T-cell (primary cell): ENCODE results near the gene STRN3. TPM values are rescaled to one million over a fixed set of nuclear protein-coding genes. Genes with fewer than 3 reads are reported as not detected.
"Not testable (repeated sequence)": the region's sequence is repeated elsewhere in the genome, so short reads cannot be mapped to it uniquely, and the experiment has no call there.

ENCODE experiments used
- ATAC-seq, 4 experiments: fragments of 200-7000 bp in 3 of 4; fragments of 150-1000 bp in 1 of 4; cut with Tn5 transposase; replicated peaks in 1 of 4; 1 replicate in 3 of 4; 2 replicates in 1 of 4; pipeline ENCODE4 v1.10.0; 2021; ENCODE audit warnings: moderate library complexity in 3 of 4, mild to moderate bottlenecking in 2 of 4, moderate number of reproducible peaks in 1 of 4
- CTCF ChIA-PET, 2 donors: fragments of 300-600 bp; sonication (Branson Sonifier 250); formaldehyde crosslinking; loops; one replicate each; lab custom pipeline; 2022; ENCODE audit warnings: antibody characterized with exemption in 2 of 2; lab: Charles Lee
- POLR2A ChIA-PET, 2 donors: fragments of 300-600 bp; sonication (Branson Sonifier 250); formaldehyde crosslinking; loops; one replicate each; lab custom pipeline; 2022; ENCODE audit warnings: antibody characterized with exemption in 2 of 2; lab: Charles Lee
- DNase-seq, 35 experiments: peaks; one replicate each; pipeline versions ENCODE4 v3.0.0 to v3.0.0-alpha.2; 2013 to 2023
- H3K27ac ChIP-seq: one replicate; pipeline ENCODE4 v1.5.1; 2013; ENCODE audit warnings: low read length
- H3K27me3 ChIP-seq, 2 experiments: replicated peaks in 1 of 2; 1 replicate in 1 of 2; 2 replicates in 1 of 2; pipeline versions ENCODE4 v1.6.1 to v1.7.0; 2013; ENCODE audit warnings: low read length in 1 of 2, mixed read lengths in 1 of 2; ENCODE audit not compliant: control insufficient read depth in 2 of 2, insufficient read depth in 2 of 2; ENCODE audit errors: extremely low read depth in 1 of 2
- H3K36me3 ChIP-seq, 2 donors: 1 replicate in 1 of 2; 2 replicates in 1 of 2; pipeline versions ENCODE4 v1.6.1 to v1.7.0; 2013; ENCODE audit warnings: low read length in 1 of 2; ENCODE audit not compliant: control insufficient read depth in 2 of 2, insufficient read depth in 1 of 2; ENCODE audit errors: extremely low read depth in 1 of 2
- H3K4me1 ChIP-seq, 2 experiments: 1 replicate in 1 of 2; 2 replicates in 1 of 2; pipeline versions ENCODE4 v1.6.1 to v1.7.0; 2013; ENCODE audit warnings: low read length in 2 of 2, mixed read lengths in 1 of 2; ENCODE audit not compliant: insufficient read depth in 2 of 2, control insufficient read depth in 1 of 2; ENCODE audit errors: extremely low read depth in 1 of 2
- H3K4me3 ChIP-seq, 2 donors: 1 replicate in 1 of 2; 2 replicates in 1 of 2; pipeline versions ENCODE4 v1.5.1 to v1.7.0; 2013; ENCODE audit warnings: mild to moderate bottlenecking in 2 of 2, low read length in 1 of 2, moderate library complexity in 1 of 2; ENCODE audit not compliant: control insufficient read depth in 1 of 2; ENCODE audit errors: extremely low read depth in 1 of 2
- H3K9me3 ChIP-seq: 2 replicates; pipeline ENCODE4 v1.7.0; 2013
- H3K27ac Mint-ChIP-seq, 2 donors: one replicate each; pipeline ENCODE4 v1.8.0; 2020 to 2021; ENCODE audit warnings: mild to moderate bottlenecking in 2 of 2, mixed read lengths in 2 of 2
- H3K27me3 Mint-ChIP-seq, 2 donors: one replicate each; pipeline ENCODE4 v1.8.0; 2021 to 2022; ENCODE audit warnings: mixed read lengths in 2 of 2
- H3K36me3 Mint-ChIP-seq: one replicate; pipeline ENCODE4 v1.8.0; 2021; ENCODE audit warnings: mixed read lengths
- H3K4me1 Mint-ChIP-seq, 3 donors: one replicate each; pipeline ENCODE4 v1.8.0; 2020 to 2022; ENCODE audit warnings: mixed read lengths in 3 of 3, mild to moderate bottlenecking in 1 of 3
- H3K4me3 Mint-ChIP-seq, 3 donors: one replicate each; pipeline ENCODE4 v1.8.0; 2020 to 2022; ENCODE audit warnings: mild to moderate bottlenecking in 3 of 3, mixed read lengths in 3 of 3, moderate library complexity in 3 of 3
- H3K9me3 Mint-ChIP-seq, 3 donors: one replicate each; pipeline ENCODE4 v1.8.0; 2020 to 2022; ENCODE audit warnings: mixed read lengths in 3 of 3
- WGBS: methylation state at CpG from one replicate; pipeline ENCODE4 v1.1.5; 2013; ENCODE audit warnings: missing lambda C conversion rate; ENCODE audit not compliant: insufficient coverage; 5-methylcytosine and 5-hydroxymethylcytosine counted together
- total RNA-seq, 35 experiments: library from RNA in 6 of 35; stranded (reverse) in 6 of 35; fragments of 120-200 nt in 1 of 35; gene quantifications; one replicate each; pipeline versions ENCODE4 v1.2.1 to v1.2.4 and lab custom pipeline; 2013 to 2026

STRN3 gene
- total RNA-seq, 5 donors from 2014 or later (not counting 1 experiment from before 2014, with no cell fraction given) = 18.4 to 31.4 (median 21.5) TPM

DNA sequence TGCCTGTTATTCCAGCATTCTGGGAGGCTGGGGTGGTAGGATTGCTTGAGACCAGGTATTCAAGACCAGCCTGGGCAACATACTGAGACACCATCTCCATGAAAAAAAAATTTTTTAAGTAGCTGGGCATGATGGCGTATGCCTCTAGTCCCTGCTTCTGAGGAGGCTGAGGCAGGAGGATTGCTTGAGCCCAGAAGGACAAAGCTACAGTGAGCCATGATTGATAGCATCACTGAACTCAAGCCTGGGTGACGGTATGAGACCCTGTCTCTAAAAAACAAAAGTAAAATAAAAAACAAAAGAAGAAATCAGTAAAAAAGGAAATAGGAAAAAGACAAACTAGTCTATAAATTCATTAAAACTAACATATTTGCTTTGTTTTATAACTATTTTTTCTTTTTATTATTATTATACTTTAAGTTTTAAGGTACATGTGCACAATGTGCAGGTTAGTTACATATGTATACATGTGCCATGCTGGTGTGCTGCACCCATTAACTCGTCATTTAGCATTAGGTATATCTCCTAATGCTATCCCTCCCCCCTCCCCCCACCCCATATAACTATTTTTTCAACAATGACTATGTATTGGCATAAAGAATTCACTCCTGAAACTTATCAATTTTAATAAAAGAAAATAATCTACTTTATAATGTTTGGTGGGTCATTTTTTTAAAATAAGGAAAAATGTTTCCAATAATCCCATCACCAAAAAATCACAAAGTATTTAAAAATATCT is 16.2 kb downstream of the STRN3 start:
- H3K27ac Mint-ChIP-seq = no peak overlapping the region

DNA sequence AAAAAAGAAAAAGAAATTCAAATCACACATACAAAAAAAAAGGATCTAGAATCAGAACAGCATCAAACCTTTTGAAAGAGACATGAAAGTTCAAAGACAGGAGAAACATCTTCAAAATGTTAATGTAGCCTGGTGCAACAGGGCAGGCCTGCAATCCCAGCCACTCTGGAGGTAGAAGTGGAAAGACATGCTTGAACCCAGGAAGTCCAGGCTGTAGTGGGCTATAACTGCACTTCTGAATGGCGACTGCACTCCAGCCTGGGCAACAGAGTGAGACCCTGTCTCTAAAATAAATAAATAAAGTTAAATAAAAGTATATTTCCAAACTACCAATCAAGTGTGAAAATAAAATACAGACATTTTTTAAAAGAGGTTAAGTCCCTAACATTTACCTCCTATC is 19.5 kb downstream of the STRN3 start:
- no peak for DNase-seq
- H3K9me3 ChIP-seq = no peaks in the 10 kb centered on the region
- no peak overlapping the region for H3K4me3 ChIP-seq
- Mint-ChIP-seq H3K27ac (peak overlapping the region in 1 of 2 donors; percentile 66), H3K4me1 (peaks cover 9 to 22% (median 13%) of the 10 kb centered on the region in 3 donors), H3K36me3 (peaks cover 15% of the 10 kb centered on the region), H3K27me3 (no peaks in the 10 kb centered on the region), H3K9me3 (no peaks in the 10 kb centered on the region), H3K4me3 (no peak overlapping the region)
- H3K27me3 ChIP-seq = no peaks in the 10 kb centered on the region
- ChIA-PET POLR2A (no interaction called here), CTCF (interaction anchor here in 1 of 2 donors (1.9 kb wide), 1 partner anchor 12 kb away, joined by 5 read pairs; no protein-coding TSS in a partner anchor)
- peaks cover 0 to 10% of the 10 kb centered on the region in 2 donors for H3K36me3 ChIP-seq
- WGBS = no CpG with 5 or more reads among the region's 1 CpG
- ATAC-seq = no peak
- no peaks in the 10 kb centered on the region for H3K4me1 ChIP-seq
- no peak overlapping the region for H3K27ac ChIP-seq

More for the DNA sequence above, 16.2 kb downstream of the STRN3 start:
- ChIA-PET POLR2A (interaction anchor here in 1 of 2 donors (0.6 kb wide), 1 partner anchor 22 kb away, joined by 3 read pairs; no protein-coding TSS in a partner anchor), CTCF (interaction anchor here in 1 of 2 donors (0.7 kb wide), 1 partner anchor 9 kb away, joined by 3 read pairs; no protein-coding TSS in a partner anchor)
- Mint-ChIP-seq H3K4me1 (peaks cover 13 to 24% (median 17%) of the 10 kb centered on the region in 3 donors), H3K27me3 (no peaks in the 10 kb centered on the region), H3K36me3 (peaks cover 17% of the 10 kb centered on the region), H3K4me3 (no peak overlapping the region), H3K9me3 (no peaks in the 10 kb centered on the region)
- Histone ChIP-seq H3K4me3 (no peak overlapping the region), H3K36me3 (peaks cover 2 to 10% of the 10 kb centered on the region in 2 donors), H3K4me1 (no peaks in the 10 kb centered on the region), H3K27ac (no peak overlapping the region), H3K27me3 (no peaks in the 10 kb centered on the region), H3K9me3 (no peaks in the 10 kb centered on the region)
- whole genome bisulfite sequencing = 80% methylated on average over 1 of the region's 3 CpGs
- DNase-seq (no peak), ATAC-seq (no peak)

DNA sequence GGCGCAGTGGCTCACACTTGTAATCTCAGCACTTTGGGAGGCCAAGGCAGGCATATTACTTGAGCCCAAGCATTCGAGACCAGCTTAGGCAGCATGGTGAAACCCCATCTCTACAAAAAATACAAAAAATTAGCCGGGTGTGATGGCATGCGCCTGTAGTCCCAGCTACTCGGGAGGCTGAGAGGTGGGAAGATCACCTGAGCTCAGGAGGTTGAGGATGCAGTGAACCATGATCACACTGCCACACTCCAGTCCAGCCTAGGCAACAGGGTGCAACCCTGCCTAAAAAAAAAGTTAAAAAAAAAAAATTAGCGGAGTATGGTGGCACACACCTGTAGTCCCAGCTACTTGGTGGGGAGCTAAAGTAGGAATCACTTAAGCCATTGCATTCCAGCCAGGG is 22.2 kb downstream of the STRN3 start:
- ChIA-PET CTCF (interaction anchor here in 1 of 2 donors (0.7 kb wide), 1 partner anchor 8 kb away, joined by 4 read pairs; no protein-coding TSS in a partner anchor), POLR2A (interaction anchor here in 1 of 2 donors (0.6 kb wide), 1 partner anchor 11 kb away, joined by 4 read pairs; no protein-coding TSS in a partner anchor)
- not testable (repeated sequence) for H3K36me3 ChIP-seq

DNA sequence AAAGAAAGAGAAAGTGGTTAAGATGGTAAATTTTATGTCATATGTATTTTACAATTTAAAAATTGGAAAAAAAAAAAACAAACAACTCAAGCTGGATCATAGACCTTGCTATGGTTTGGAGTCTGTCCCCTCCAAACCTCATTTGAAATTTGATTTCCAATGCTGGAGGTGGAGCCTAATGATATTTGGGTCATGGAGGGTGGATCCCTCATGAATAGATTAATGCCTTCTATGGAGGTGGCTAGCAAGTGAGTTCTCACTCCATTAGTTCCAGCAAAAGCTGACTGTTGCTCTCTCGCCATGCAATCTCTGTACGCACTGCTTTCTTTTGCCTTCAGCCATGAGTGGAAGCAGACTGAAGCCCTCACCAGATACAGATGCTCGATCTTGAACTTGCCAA is 22.9 kb downstream of the STRN3 start:
- ChIA-PET CTCF (no interaction called here), POLR2A (interaction anchor here in 1 of 2 donors (0.6 kb wide), 1 partner anchor 10 kb away, joined by 4 read pairs; no protein-coding TSS in a partner anchor)
- Histone ChIP-seq H3K9me3 (peaks cover 3% of the 10 kb centered on the region), H3K27me3 (no peaks in the 10 kb centered on the region), H3K4me1 (no peaks in the 10 kb centered on the region), H3K36me3 (peaks cover 0 to 11% of the 10 kb centered on the region in 2 donors), H3K27ac (no peak overlapping the region), H3K4me3 (no peak overlapping the region)
- H3K36me3 Mint-ChIP-seq = peaks cover 45% of the 10 kb centered on the region
- H3K27me3 Mint-ChIP-seq = no peaks in the 10 kb centered on the region
- H3K4me1 Mint-ChIP-seq = peaks cover 24 to 33% (median 27%) of the 10 kb centered on the region in 3 donors
- H3K9me3 Mint-ChIP-seq = peaks cover 2 to 10% (median 5%) of the 10 kb centered on the region in 3 donors
- DNase-seq (no peak), ATAC-seq (no peak)
- H3K4me3 Mint-ChIP-seq = no peak overlapping the region
- WGBS = 100% methylated on average over 2 of the region's 3 CpGs
- H3K27ac Mint-ChIP-seq = no peak overlapping the region

More for the DNA sequence above, 22.2 kb downstream of the STRN3 start:
- ATAC-seq, H3K27me3 Mint-ChIP-seq, H3K4me3 ChIP-seq, H3K9me3 ChIP-seq, DNase-seq, H3K4me1 ChIP-seq, H3K9me3 Mint-ChIP-seq, H3K4me3 Mint-ChIP-seq, H3K27ac ChIP-seq, H3K27me3 ChIP-seq, H3K27ac Mint-ChIP-seq: not testable (repeated sequence)
- Mint-ChIP-seq H3K36me3 (peaks cover 38% of the 10 kb centered on the region), H3K4me1 (peaks cover 24 to 29% (median 27%) of the 10 kb centered on the region in 3 donors)
- 100% methylated on average over 5 of the region's 6 CpGs for WGBS

DNA sequence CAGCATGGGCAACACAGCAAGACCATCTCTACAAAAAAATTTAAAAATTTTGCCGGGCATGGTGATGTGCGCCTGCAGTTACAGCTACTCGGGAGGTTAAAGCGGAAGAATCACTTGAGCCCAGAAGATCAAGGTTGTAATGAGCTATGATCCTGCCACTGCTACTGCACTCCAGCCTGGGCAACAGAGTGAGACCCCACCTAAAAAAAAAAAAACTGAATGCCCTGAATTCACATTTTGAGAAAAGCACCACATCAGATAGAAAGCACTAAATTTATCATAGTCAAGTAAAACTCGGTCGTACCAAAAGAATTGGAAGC is 24.9 kb downstream of the STRN3 start:
- Mint-ChIP-seq H3K27ac (no peak overlapping the region), H3K4me1 (peaks cover 28 to 40% (median 34%) of the 10 kb centered on the region in 3 donors), H3K4me3 (no peak overlapping the region), H3K36me3 (peaks cover 55% of the 10 kb centered on the region), H3K9me3 (peaks cover 2 to 19% (median 5%) of the 10 kb centered on the region in 3 donors), H3K27me3 (no peaks in the 10 kb centered on the region)
- CTCF ChIA-PET = interaction anchor here in 1 of 2 donors (0.6 kb wide), 1 partner anchor 8 kb away, joined by 3 read pairs; no protein-coding TSS in a partner anchor
- H3K9me3 ChIP-seq = peaks cover 3% of the 10 kb centered on the region
- peaks cover 0 to 13% of the 10 kb centered on the region in 2 donors for H3K36me3 ChIP-seq
- no peaks in the 10 kb centered on the region for H3K4me1 ChIP-seq
- H3K27ac ChIP-seq = no peak overlapping the region
- POLR2A ChIA-PET = interaction anchor here in 1 of 2 donors (0.7 kb wide), 1 partner anchor 22 kb away, joined by 9 read pairs; no protein-coding TSS in a partner anchor
- DNase-seq = no peak
- ATAC-seq = no peak
- H3K4me3 ChIP-seq = no peak overlapping the region
- WGBS = 96% methylated on average over 6 of the region's 6 CpGs
- H3K27me3 ChIP-seq = no peaks in the 10 kb centered on the region

DNA sequence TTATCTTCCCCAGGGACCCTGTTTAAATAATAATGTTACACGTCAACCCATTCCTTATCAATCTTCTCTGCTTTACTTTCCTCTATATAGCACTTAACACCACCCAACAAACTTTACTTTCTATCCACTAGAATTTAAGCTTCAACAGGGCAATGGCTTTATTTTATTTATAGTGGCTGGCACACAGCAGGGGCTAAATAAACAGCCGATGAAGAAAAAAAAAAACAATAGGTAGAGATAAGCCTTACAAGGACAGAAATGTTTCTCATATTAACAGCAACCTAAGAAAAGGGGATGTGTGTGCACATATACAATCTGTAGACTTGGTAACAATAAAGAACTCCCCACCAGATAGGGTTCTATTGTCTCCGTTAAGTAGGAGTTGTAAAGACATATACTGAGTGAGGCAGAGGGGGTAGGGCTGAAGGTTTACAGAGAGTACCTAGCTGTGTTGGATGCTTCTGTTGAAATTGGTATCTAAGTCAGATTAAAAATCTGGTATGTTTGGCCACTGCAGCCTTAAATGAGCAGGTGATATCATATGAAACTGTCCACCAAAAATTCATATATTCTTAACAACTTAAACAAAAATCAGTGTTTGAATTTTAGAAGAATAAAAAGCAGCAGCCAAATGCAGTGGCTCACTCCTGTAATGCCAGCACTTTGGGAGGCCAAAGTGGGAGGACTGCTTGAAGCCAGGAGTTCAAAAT is 25.4 kb downstream of the STRN3 start:
- Mint-ChIP-seq H3K4me1 (peaks cover 28 to 45% (median 39%) of the 10 kb centered on the region in 3 donors), H3K36me3 (peaks cover 55% of the 10 kb centered on the region), H3K9me3 (peaks cover 2 to 19% (median 5%) of the 10 kb centered on the region in 3 donors), H3K27ac (no peak overlapping the region), H3K4me3 (no peak overlapping the region), H3K27me3 (no peaks in the 10 kb centered on the region)
- WGBS = no CpG with 5 or more reads among the region's 3 CpGs
- ATAC-seq (no peak), DNase-seq (no peak)
- H3K27me3 ChIP-seq = no peaks in the 10 kb centered on the region
- no peak overlapping the region for H3K4me3 ChIP-seq
- H3K36me3 ChIP-seq = peaks cover 0 to 10% of the 10 kb centered on the region in 2 donors
- ChIA-PET CTCF (no interaction called here), POLR2A (no interaction called here)
- H3K27ac ChIP-seq = no peak overlapping the region
- peaks cover 3% of the 10 kb centered on the region for H3K9me3 ChIP-seq
- H3K4me1 ChIP-seq = peaks cover 0 to 2% of the 10 kb centered on the region in 2 experiments
